GM23338 (cell line): ENCODE results near the gene TLCD4. TPM values are rescaled to one million over a fixed set of nuclear protein-coding genes. Genes with fewer than 3 reads are reported as not detected.

Source experiments
- ATAC-seq: fragments of 200-7000 bp; cut with Tn5 transposase; 3 replicates; pipeline ENCODE4 v1.9.1; 2020
- DNase-seq: peaks from one replicate; pipeline ENCODE4 v3.0.0-alpha.2; 2015; ENCODE audit warnings: low spot score
- H2AFZ ChIP-seq: fragments of 200-600 bp; sonication (generic); 2 replicates; pipeline ENCODE4 v1.8.0; 2016; ENCODE audit warnings: antibody characterized with exemption, mild to moderate bottlenecking, moderate library complexity
- H3F3A ChIP-seq: fragments of 200-600 bp; sonication (generic); replicated peaks from 2 replicates; pipeline ENCODE4 v1.8.0; 2017; ENCODE audit warnings: antibody characterized with exemption, mixed run types, low read depth
- H3K27ac ChIP-seq: fragments of 200-600 bp; sonication (generic); 2 replicates; pipeline ENCODE4 v1.6.1; 2016; ENCODE audit warnings: low read depth
- H3K27me3 ChIP-seq: fragments of 200-600 bp; sonication (generic); 2 replicates; pipeline ENCODE4 v1.8.0; 2016; ENCODE audit warnings: mild to moderate bottlenecking, mixed run types, moderate library complexity; ENCODE audit not compliant: insufficient read depth
- H3K36me3 ChIP-seq: fragments of 200-600 bp; sonication (generic); 2 replicates; pipeline ENCODE4 v1.8.0; 2016; ENCODE audit warnings: mild to moderate bottlenecking; ENCODE audit not compliant: insufficient read depth
- H3K4me1 ChIP-seq: fragments of 200-600 bp; sonication (generic); 2 replicates; pipeline ENCODE4 v1.8.0; 2016; ENCODE audit warnings: mild to moderate bottlenecking, moderate library complexity; ENCODE audit not compliant: insufficient read depth
- H3K4me2 ChIP-seq: fragments of 200-600 bp; sonication (generic); 2 replicates; pipeline ENCODE4 v1.7.1; 2017; ENCODE audit warnings: mixed run types
- H3K4me3 ChIP-seq: fragments of 200-600 bp; sonication (generic); 2 replicates; pipeline ENCODE4 v1.6.1; 2016; ENCODE audit warnings: mixed run types
- H3K79me2 ChIP-seq: fragments of 200-600 bp; sonication (generic); replicated peaks from 2 replicates; pipeline ENCODE4 v1.8.0; 2017; ENCODE audit warnings: mild to moderate bottlenecking; ENCODE audit not compliant: insufficient read depth
- H3K9me2 ChIP-seq: fragments of 200-600 bp; sonication (generic); 2 replicates; pipeline ENCODE4 v1.8.0; 2017; ENCODE audit not compliant: insufficient read depth
- H4K20me1 ChIP-seq: fragments of 200-600 bp; sonication (generic); replicated peaks from 2 replicates; pipeline ENCODE4 v1.8.0; 2017; ENCODE audit warnings: mild to moderate bottlenecking; ENCODE audit not compliant: insufficient read depth
- H3K27ac Mint-ChIP-seq: 2 replicates; pipeline ENCODE4 v1.8.0; 2020; ENCODE audit warnings: inconsistent platforms, mild to moderate bottlenecking, moderate library complexity, mixed read lengths
- H3K27me3 Mint-ChIP-seq: 3 replicates; pipeline ENCODE4 v1.8.0; 2022; ENCODE audit warnings: low read depth, mild to moderate bottlenecking, moderate library complexity, mixed read lengths, inconsistent platforms; ENCODE audit not compliant: insufficient read depth, poor library complexity
- H3K36me3 Mint-ChIP-seq: 3 replicates; pipeline ENCODE4 v1.8.0; 2021; ENCODE audit warnings: low read depth, mild to moderate bottlenecking, inconsistent platforms, moderate library complexity, mixed read lengths
- H3K4me1 Mint-ChIP-seq: 3 replicates; pipeline ENCODE4 v1.8.0; 2020; ENCODE audit warnings: mild to moderate bottlenecking, inconsistent platforms, mixed read lengths
- H3K4me3 Mint-ChIP-seq: 3 replicates; pipeline ENCODE4 v1.8.0; 2021; ENCODE audit warnings: moderate library complexity, mild to moderate bottlenecking, inconsistent platforms, mixed read lengths
- H3K9me3 Mint-ChIP-seq: 3 replicates; pipeline ENCODE4 v1.8.0; 2020; ENCODE audit warnings: moderate library complexity, mild to moderate bottlenecking, inconsistent platforms, mixed read lengths
- CREB1 ChIP-seq: fragments of 250-450 bp; sonication (Bioruptor Pico); IDR thresholded peaks from 2 replicates; pipeline ENCODE4 v1.5.0; 2020; ENCODE audit warnings: low read depth, mild to moderate bottlenecking, moderate library complexity
- EZH2 ChIP-seq: fragments of 200-600 bp; sonication (generic); IDR thresholded peaks from one replicate; pipeline ENCODE4 v1.8.0; 2017; ENCODE audit warnings: antibody characterized with exemption, mild to moderate bottlenecking, low read depth; ENCODE audit not compliant: unreplicated experiment
- EZH2phosphoT487 ChIP-seq: fragments of 200-600 bp; sonication (generic); IDR thresholded peaks from one replicate; pipeline ENCODE4 v1.8.1; 2018; ENCODE audit warnings: antibody characterized with exemption; ENCODE audit not compliant: unreplicated experiment
- JUNB ChIP-seq: IDR thresholded peaks from one replicate; pipeline ENCODE4 v1.6.1; 2016; ENCODE audit warnings: antibody characterized with exemption; ENCODE audit not compliant: unreplicated experiment
- NANOG ChIP-seq: IDR thresholded peaks from 2 replicates; pipeline ENCODE4 v1.6.1; 2016; ENCODE audit warnings: antibody characterized with exemption, borderline replicate concordance
- POLR2AphosphoS5 ChIP-seq: IDR thresholded peaks from 2 replicates; pipeline ENCODE4 v1.6.1; 2016; ENCODE audit warnings: antibody characterized with exemption, low read depth
- STAT1 ChIP-seq: IDR thresholded peaks from one replicate; pipeline ENCODE4 v1.6.1; 2016; ENCODE audit warnings: antibody characterized with exemption; ENCODE audit not compliant: unreplicated experiment
- ZNF114 ChIP-seq: fragments of 250-450 bp; sonication (Bioruptor Pico); IDR thresholded peaks from 2 replicates; pipeline ENCODE4 v1.5.0; 2020; ENCODE audit warnings: mild to moderate bottlenecking, moderate library complexity
- ZNF331 ChIP-seq: fragments of 250-450 bp; sonication (Bioruptor Pico); IDR thresholded peaks from 2 replicates; pipeline ENCODE4 v1.5.0; 2020; ENCODE audit warnings: low read depth, mild to moderate bottlenecking, moderate library complexity
- polyA plus RNA-seq: library from polyadenylated mRNA; unstranded; fragments of >200 nt; fragmentation: Nextera tagmentation; extraction: Ambion mirVana; gene quantifications from 2 replicates; pipeline ENCODE4 v1.2.1, GENCODE V29; 2016
- total RNA-seq: library from RNA; depleted of rRNA; stranded (reverse); fragments of >200 nt; shearing (Covaris generic); gene quantifications from 2 replicates; pipeline ENCODE4 v1.2.3, GENCODE V29; 2014
- TF ChIP-seq, protein P1 (sequence below): IDR thresholded peaks from 2 replicates; pipeline ENCODE4 v1.6.1; 2016; ENCODE audit warnings: antibody characterized with exemption
- TF ChIP-seq, protein P2 (sequence below): fragments of 250-450 bp; sonication (Bioruptor Pico); IDR thresholded peaks from 2 replicates; pipeline ENCODE4 v1.5.0; 2020; ENCODE audit warnings: mild to moderate bottlenecking, moderate library complexity
- TF ChIP-seq, protein P3 (sequence below), 2 experiments: fragments of 200-600 bp in 1 of 2; sonication (generic) in 1 of 2; conservative IDR thresholded peaks; 2 replicates each; pipeline versions ENCODE4 v1.5.1 to v1.6.1; 2016 to 2017; ENCODE audit warnings: antibody characterized with exemption in 2 of 2, low read depth in 2 of 2, mild to moderate bottlenecking in 2 of 2, moderate library complexity in 1 of 2
- TF ChIP-seq, protein P4 (sequence below): IDR thresholded peaks from one replicate; pipeline ENCODE4 v1.6.1; 2018; ENCODE audit warnings: antibody characterized with exemption; ENCODE audit not compliant: unreplicated experiment

TLCD4 gene
- total and polyA plus RNA-seq, 2 experiments from 2014 or later = 3.5 to 4.2 TPM

DNA sequence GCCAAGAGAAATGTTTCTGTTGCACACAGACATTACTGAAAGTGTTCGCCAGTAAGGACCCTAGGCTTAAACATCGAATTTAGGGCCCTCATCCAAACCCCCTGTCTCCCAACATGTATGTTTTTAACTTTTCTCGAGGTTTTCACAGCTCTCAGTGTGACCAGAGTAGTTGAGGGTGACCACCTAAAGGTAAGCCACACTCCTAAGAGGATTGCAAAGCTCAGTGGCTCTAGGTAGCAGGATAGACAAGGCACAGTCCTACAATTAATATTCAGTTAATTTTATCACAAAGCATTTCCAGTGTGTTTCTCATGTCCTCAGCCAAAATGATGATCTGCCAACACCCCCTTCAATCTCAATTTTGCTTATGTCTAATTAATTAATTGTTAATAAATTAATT, 43.7 kb upstream of the TLCD4 start:
- Mint-ChIP-seq H3K9me3 (no peaks in the 10 kb centered on the region), H3K36me3 (no peaks in the 10 kb centered on the region), H3K4me3 (peak overlapping the region; percentile 96), H3K27ac (no peak overlapping the region), H3K27me3 (no peaks in the 10 kb centered on the region), H3K4me1 (peaks cover 2% of the 10 kb centered on the region; the same call in 1 of the 3 replicates)
- Histone ChIP-seq H3K79me2 (no peaks in the 10 kb centered on the region), H3K4me3 (peak overlapping the region; percentile 62), H3K9me2 (no peaks in the 10 kb centered on the region), H3K4me2 (peak overlapping the region; percentile 85), H3K27ac (no peak overlapping the region), H3K36me3 (no peaks in the 10 kb centered on the region), H3F3A (no peaks in the 10 kb centered on the region), H2AFZ (peak overlapping the region; percentile 94), H3K4me1 (peaks cover 6% of the 10 kb centered on the region; the same call in 1 of the 2 replicates), H3K27me3 (no peaks in the 10 kb centered on the region; the same call in 1 of the 2 replicates), H4K20me1 (no peaks in the 10 kb centered on the region)
- DNase-seq (no peak), ATAC-seq (peak; percentile 27)
- TF ChIP-seq, protein P1, sequence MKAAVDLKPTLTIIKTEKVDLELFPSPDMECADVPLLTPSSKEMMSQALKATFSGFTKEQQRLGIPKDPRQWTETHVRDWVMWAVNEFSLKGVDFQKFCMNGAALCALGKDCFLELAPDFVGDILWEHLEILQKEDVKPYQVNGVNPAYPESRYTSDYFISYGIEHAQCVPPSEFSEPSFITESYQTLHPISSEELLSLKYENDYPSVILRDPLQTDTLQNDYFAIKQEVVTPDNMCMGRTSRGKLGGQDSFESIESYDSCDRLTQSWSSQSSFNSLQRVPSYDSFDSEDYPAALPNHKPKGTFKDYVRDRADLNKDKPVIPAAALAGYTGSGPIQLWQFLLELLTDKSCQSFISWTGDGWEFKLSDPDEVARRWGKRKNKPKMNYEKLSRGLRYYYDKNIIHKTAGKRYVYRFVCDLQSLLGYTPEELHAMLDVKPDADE = no peak
- TF ChIP-seq NANOG (no peak), JUNB (no peak), CREB1 (CRISPR knock-in tag) (no peak), EZH2 (no peak), EZH2phosphoT487 (no peak), STAT1 (no peak), ZNF114 (CRISPR knock-in tag) (no peak), POLR2AphosphoS5 (no peak), ZNF331 (CRISPR knock-in tag) (no peak)
- TF ChIP-seq, protein P2, sequence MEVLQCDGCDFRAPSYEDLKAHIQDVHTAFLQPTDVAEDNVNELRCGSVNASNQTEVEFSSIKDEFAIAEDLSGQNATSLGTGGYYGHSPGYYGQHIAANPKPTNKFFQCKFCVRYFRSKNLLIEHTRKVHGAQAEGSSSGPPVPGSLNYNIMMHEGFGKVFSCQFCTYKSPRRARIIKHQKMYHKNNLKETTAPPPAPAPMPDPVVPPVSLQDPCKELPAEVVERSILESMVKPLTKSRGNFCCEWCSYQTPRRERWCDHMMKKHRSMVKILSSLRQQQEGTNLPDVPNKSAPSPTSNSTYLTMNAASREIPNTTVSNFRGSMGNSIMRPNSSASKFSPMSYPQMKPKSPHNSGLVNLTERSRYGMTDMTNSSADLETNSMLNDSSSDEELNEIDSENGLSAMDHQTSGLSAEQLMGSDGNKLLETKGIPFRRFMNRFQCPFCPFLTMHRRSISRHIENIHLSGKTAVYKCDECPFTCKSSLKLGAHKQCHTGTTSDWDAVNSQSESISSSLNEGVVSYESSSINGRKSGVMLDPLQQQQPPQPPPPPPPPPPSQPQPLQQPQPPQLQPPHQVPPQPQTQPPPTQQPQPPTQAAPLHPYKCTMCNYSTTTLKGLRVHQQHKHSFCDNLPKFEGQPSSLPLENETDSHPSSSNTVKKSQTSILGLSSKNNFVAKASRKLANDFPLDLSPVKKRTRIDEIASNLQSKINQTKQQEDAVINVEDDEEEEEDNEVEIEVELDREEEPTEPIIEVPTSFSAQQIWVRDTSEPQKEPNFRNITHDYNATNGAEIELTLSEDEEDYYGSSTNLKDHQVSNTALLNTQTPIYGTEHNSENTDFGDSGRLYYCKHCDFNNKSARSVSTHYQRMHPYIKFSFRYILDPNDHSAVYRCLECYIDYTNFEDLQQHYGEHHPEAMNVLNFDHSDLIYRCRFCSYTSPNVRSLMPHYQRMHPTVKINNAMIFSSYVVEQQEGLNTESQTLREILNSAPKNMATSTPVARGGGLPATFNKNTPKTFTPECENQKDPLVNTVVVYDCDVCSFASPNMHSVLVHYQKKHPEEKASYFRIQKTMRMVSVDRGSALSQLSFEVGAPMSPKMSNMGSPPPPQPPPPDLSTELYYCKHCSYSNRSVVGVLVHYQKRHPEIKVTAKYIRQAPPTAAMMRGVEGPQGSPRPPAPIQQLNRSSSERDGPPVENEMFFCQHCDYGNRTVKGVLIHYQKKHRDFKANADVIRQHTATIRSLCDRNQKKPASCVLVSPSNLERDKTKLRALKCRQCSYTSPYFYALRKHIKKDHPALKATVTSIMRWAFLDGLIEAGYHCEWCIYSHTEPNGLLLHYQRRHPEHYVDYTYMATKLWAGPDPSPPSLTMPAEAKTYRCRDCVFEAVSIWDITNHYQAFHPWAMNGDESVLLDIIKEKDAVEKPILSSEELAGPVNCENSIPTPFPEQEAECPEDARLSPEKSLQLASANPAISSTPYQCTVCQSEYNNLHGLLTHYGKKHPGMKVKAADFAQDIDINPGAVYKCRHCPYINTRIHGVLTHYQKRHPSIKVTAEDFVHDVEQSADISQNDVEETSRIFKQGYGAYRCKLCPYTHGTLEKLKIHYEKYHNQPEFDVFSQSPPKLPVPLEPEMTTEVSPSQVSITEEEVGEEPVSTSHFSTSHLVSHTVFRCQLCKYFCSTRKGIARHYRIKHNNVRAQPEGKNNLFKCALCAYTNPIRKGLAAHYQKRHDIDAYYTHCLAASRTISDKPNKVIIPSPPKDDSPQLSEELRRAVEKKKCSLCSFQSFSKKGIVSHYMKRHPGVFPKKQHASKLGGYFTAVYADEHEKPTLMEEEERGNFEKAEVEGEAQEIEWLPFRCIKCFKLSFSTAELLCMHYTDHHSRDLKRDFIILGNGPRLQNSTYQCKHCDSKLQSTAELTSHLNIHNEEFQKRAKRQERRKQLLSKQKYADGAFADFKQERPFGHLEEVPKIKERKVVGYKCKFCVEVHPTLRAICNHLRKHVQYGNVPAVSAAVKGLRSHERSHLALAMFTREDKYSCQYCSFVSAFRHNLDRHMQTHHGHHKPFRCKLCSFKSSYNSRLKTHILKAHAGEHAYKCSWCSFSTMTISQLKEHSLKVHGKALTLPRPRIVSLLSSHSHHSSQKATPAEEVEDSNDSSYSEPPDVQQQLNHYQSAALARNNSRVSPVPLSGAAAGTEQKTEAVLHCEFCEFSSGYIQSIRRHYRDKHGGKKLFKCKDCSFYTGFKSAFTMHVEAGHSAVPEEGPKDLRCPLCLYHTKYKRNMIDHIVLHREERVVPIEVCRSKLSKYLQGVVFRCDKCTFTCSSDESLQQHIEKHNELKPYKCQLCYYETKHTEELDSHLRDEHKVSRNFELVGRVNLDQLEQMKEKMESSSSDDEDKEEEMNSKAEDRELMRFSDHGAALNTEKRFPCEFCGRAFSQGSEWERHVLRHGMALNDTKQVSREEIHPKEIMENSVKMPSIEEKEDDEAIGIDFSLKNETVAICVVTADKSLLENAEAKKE (CRISPR knock-in tag) = no peak
- TF ChIP-seq, protein P3, sequence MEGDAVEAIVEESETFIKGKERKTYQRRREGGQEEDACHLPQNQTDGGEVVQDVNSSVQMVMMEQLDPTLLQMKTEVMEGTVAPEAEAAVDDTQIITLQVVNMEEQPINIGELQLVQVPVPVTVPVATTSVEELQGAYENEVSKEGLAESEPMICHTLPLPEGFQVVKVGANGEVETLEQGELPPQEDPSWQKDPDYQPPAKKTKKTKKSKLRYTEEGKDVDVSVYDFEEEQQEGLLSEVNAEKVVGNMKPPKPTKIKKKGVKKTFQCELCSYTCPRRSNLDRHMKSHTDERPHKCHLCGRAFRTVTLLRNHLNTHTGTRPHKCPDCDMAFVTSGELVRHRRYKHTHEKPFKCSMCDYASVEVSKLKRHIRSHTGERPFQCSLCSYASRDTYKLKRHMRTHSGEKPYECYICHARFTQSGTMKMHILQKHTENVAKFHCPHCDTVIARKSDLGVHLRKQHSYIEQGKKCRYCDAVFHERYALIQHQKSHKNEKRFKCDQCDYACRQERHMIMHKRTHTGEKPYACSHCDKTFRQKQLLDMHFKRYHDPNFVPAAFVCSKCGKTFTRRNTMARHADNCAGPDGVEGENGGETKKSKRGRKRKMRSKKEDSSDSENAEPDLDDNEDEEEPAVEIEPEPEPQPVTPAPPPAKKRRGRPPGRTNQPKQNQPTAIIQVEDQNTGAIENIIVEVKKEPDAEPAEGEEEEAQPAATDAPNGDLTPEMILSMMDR (conservative IDR thresholded peaks at IDR 0.05; ENCODE audit: low read depth in 2 of 2) = no peak
- TF ChIP-seq, protein P4, sequence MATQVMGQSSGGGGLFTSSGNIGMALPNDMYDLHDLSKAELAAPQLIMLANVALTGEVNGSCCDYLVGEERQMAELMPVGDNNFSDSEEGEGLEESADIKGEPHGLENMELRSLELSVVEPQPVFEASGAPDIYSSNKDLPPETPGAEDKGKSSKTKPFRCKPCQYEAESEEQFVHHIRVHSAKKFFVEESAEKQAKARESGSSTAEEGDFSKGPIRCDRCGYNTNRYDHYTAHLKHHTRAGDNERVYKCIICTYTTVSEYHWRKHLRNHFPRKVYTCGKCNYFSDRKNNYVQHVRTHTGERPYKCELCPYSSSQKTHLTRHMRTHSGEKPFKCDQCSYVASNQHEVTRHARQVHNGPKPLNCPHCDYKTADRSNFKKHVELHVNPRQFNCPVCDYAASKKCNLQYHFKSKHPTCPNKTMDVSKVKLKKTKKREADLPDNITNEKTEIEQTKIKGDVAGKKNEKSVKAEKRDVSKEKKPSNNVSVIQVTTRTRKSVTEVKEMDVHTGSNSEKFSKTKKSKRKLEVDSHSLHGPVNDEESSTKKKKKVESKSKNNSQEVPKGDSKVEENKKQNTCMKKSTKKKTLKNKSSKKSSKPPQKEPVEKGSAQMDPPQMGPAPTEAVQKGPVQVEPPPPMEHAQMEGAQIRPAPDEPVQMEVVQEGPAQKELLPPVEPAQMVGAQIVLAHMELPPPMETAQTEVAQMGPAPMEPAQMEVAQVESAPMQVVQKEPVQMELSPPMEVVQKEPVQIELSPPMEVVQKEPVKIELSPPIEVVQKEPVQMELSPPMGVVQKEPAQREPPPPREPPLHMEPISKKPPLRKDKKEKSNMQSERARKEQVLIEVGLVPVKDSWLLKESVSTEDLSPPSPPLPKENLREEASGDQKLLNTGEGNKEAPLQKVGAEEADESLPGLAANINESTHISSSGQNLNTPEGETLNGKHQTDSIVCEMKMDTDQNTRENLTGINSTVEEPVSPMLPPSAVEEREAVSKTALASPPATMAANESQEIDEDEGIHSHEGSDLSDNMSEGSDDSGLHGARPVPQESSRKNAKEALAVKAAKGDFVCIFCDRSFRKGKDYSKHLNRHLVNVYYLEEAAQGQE = no peak
